GM12878 (cell line): ENCODE results near the gene GUCY1A2. TPM values are rescaled to one million over a fixed set of nuclear protein-coding genes. Genes with fewer than 3 reads are reported as not detected.
A peak's percentile ranks its signal among the peaks of the same experiment; 100 is the strongest.
"Not testable (repeated sequence)": the region's sequence is repeated elsewhere in the genome, so short reads cannot be mapped to it uniquely, and the experiment has no call there.

ENCODE experiments used
- ATAC-seq: fragments of 200-7000 bp; cut with Tn5 transposase; 3 replicates; pipeline ENCODE4 v1.9.1; 2020; ENCODE audit warnings: mild to moderate bottlenecking, moderate library complexity
- BruUV-seq: library from RNA; stranded (reverse); fragments of 400-500 nt; replicated peaks from 2 replicates; lab custom pipeline; 2021; lab: Mats Ljungman, UMichigan
- CTCF ChIA-PET: fragments of 300-600 bp; sonication (Branson Sonifier 250); formaldehyde crosslinking; extraction: SDS; loops from one replicate; lab custom pipeline; 2021; ENCODE audit warnings: inconsistent platforms; lab: Yijun Ruan, JAX
- POLR2A ChIA-PET: fragments of 350-600 bp; formaldehyde crosslinking; extraction: SDS; loops from one replicate; lab custom pipeline; 2021; ENCODE audit warnings: inconsistent platforms; lab: Charles Lee
- RAD21 ChIA-PET: fragments of 300-600 bp; sonication (Branson Sonifier 250); formaldehyde crosslinking; loops from one replicate; lab custom pipeline; 2023; ENCODE audit warnings: antibody characterized with exemption; ENCODE audit not compliant: unreplicated experiment; lab: Charles Lee
- SMC1A ChIA-PET: fragments of 300-600 bp; sonication (Branson Sonifier 250); formaldehyde crosslinking; loops from one replicate; lab custom pipeline; 2023; ENCODE audit not compliant: unreplicated experiment, uncharacterized antibody; lab: Charles Lee
- DNase-seq: peaks from one replicate; pipeline ENCODE4 v3.0.0-alpha.2; 2011; ENCODE audit warnings: low read depth, low spot score
- FAIRE-seq: peaks from 3 replicates; lab custom pipeline; 2011; peaks lifted over from hg19 to GRCh38; lab: Jason Lieb, UNC
- H2AFZ ChIP-seq: 2 replicates; pipeline ENCODE4 v1.6.0; 2011; ENCODE audit warnings: low read depth, low read length, control low read depth; ENCODE audit not compliant: control insufficient read depth
- H3K27ac ChIP-seq: 2 replicates; pipeline ENCODE4 v1.5.1; 2011; ENCODE audit warnings: control low read depth; ENCODE audit not compliant: control insufficient read depth, insufficient read depth
- H3K27me3 ChIP-seq, 2 experiments: replicated peaks in 1 of 2; 2 replicates each; pipeline versions ENCODE4 v1.6.0 to v1.6.1; 2011; ENCODE audit warnings: low read length in 1 of 2; ENCODE audit not compliant: control insufficient read depth in 2 of 2, insufficient read depth in 2 of 2
- H3K36me3 ChIP-seq, 2 experiments: 2 replicates each; pipeline ENCODE4 v1.5.1; 2011; ENCODE audit warnings: low read length in 1 of 2; ENCODE audit not compliant: control insufficient read depth in 2 of 2, insufficient read depth in 2 of 2
- H3K4me1 ChIP-seq: 2 replicates; pipeline ENCODE4 v1.6.1; 2011; ENCODE audit warnings: mild to moderate bottlenecking, low read length, moderate library complexity, mixed read lengths; ENCODE audit not compliant: control insufficient read depth, insufficient read depth
- H3K4me2 ChIP-seq: 2 replicates; pipeline ENCODE4 v1.6.0; 2011; ENCODE audit warnings: control low read depth; ENCODE audit not compliant: control insufficient read depth, insufficient read depth
- H3K4me3 ChIP-seq: fragments of 200-600 bp; sonication (generic); 2 replicates; pipeline ENCODE4 v1.5.1; 2016
- H3K79me2 ChIP-seq: 2 replicates; pipeline ENCODE4 v1.6.0; 2011; ENCODE audit warnings: low read length; ENCODE audit not compliant: control insufficient read depth, insufficient read depth
- H3K9ac ChIP-seq: 2 replicates; pipeline ENCODE4 v1.8.0; 2011; ENCODE audit warnings: low read length, control low read depth, mixed read lengths; ENCODE audit not compliant: control insufficient read depth, insufficient read depth
- H3K9me3 ChIP-seq: replicated peaks from 3 replicates; pipeline ENCODE4 v1.5.1; 2011; ENCODE audit warnings: mild to moderate bottlenecking, low read length; ENCODE audit not compliant: control insufficient read depth, insufficient read depth
- H4K20me1 ChIP-seq: 2 replicates; pipeline ENCODE4 v1.6.0; 2011; ENCODE audit not compliant: control insufficient read depth, insufficient read depth
- JUND ChIP-seq: IDR thresholded peaks from 2 replicates; pipeline ENCODE4 v1.6.1; 2012; ENCODE audit warnings: low read depth, mild to moderate bottlenecking, low read length, improper control_type of control experiment, moderate library complexity
- POLR2A ChIP-seq: IDR thresholded peaks from 2 replicates; pipeline ENCODE4 v1.6.1; 2011; ENCODE audit warnings: low read depth, mild to moderate bottlenecking, low read length
- WGBS: methylation state at CpG from one replicate; pipeline ENCODE4 v1.1.6; 2016; ENCODE audit warnings: low lambda C conversion rate; ENCODE audit not compliant: insufficient replicate concordance, insufficient coverage; ENCODE audit errors: missing lambda C conversion rate; 5-methylcytosine and 5-hydroxymethylcytosine counted together
- in situ Hi-C: fragments of 300-500 bp; cut with MboI; formaldehyde crosslinking; loops from 9 replicates; pipeline ENCODE4 v1.14.3; 2018; ENCODE audit warnings: mixed read lengths
- intact Hi-C: fragments of 100-400 bp; cut with micrococcal nuclease; formaldehyde crosslinking; loops from one replicate; pipeline ENCODE4 v1.14.2; 2022; ENCODE audit not compliant: unreplicated experiment
- polyA plus RNA-seq, 11 experiments: library from polyadenylated mRNA; depleted of rRNA in 4 of 11; unstranded in 6 of 11; stranded (reverse) in 5 of 11; fragments of >200 nt; fragmentation: Nextera tagmentation in 4 of 11; fragmentation: Illumina TruSeq in 1 of 11; extraction: Ambion mirVana in 4 of 11; extraction: Trizol in 1 of 11; gene quantifications; 1 replicate in 1 of 11; 2 replicates in 10 of 11; pipeline versions ENCODE4 v1.2.1 to v1.2.3, GENCODE V29; 2011 to 2016; ENCODE audit warnings: inconsistent platforms in 2 of 11, missing spikeins in 2 of 11, low read depth in 1 of 11
- total RNA-seq, 4 experiments: library from RNA; depleted of rRNA in 3 of 4; stranded (reverse); fragments of >200 nt in 3 of 4; fragmentation: Illumina TruSeq in 1 of 4; extraction: Trizol in 1 of 4; gene quantifications; 2 replicates each; pipeline versions ENCODE4 v1.2.1 to v1.2.3, GENCODE V29; 2013 to 2021
- TF ChIP-seq, protein P1 (sequence below): IDR thresholded peaks from 2 replicates; pipeline ENCODE4 v1.6.1; 2011; ENCODE audit warnings: borderline replicate concordance, low read depth, mild to moderate bottlenecking, moderate library complexity, low read length; ENCODE audit not compliant: insufficient read depth, poor library complexity, severe bottlenecking

GUCY1A2 gene
- total and polyA plus RNA-seq, 10 of the 15 experiments (the other 5 are each of a cell fraction or from before 2014, with no cell fraction given) = under 0.01 to 0.03 (median under 0.01) TPM; not detected in 4

DNA sequence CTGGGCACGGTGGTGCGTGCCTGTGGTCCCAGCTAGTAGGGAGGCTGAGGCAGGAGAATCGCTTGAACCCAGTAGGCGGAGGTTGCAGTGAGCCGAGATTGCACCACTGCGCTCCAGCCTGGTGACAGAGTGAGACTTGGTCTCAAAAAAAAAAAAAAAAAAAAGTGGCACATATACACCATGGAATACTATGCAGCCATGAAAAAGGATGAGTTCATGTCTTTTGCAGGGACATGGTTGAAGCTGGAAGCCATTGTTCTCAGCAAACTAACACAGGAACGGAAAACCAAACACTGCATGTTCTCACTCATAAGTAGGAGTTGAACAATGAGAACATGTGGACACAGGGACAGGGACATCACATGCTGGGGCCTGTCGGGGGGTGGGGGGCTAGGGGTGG, 241.0 kb downstream of the GUCY1A2 start:
- H3K27me3 ChIP-seq, H3K9ac ChIP-seq, BruUV-seq, DNase-seq, RAD21 ChIA-PET, H3K4me3 ChIP-seq, H3K36me3 ChIP-seq, H3K79me2 ChIP-seq, POLR2A ChIA-PET, H3K9me3 ChIP-seq, H4K20me1 ChIP-seq, FAIRE-seq, H3K4me2 ChIP-seq, CTCF ChIA-PET, intact Hi-C loops, in situ Hi-C loops, H3K27ac ChIP-seq, SMC1A ChIA-PET, H3K4me1 ChIP-seq, H2AFZ ChIP-seq, ATAC-seq: not testable (repeated sequence)
- WGBS = 56% methylated on average over 8 of the region's 8 CpGs

DNA sequence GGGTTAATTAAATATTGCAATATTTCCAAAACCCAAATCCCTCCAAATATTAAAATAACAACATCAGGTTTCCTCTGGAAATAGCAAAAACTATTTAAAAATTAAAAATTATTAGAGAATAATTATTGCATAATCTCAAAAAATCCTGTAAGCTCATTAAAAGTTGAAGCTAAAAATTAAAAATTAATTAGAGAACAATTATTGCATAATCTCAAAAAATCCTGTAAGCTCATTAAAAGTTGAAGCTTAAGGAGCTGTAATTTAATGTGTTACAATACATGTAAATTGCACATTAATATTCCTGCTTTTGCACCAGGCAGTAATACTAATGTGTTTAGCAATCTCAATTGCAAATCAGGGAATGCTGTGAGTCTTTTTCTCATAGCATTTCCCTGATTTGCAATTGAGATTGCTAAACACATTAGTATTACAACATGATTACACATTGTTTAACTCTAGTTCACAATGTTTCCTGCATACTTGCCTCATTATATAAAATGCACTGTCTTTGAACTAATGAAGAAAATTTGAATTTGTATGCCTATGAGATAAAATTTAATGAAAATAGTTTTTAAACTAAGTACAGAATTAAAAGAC, 247.7 kb downstream of the GUCY1A2 start:
- no peak for DNase-seq
- intact Hi-C loops = no loop called here
- no peak for FAIRE-seq
- H4K20me1 ChIP-seq = no peaks in the 10 kb centered on the region
- ChIA-PET RAD21 (no interaction called here), SMC1A (interaction anchor here (1.0 kb wide), 1 partner anchor 8 kb away, joined by 3 read pairs; no protein-coding TSS in a partner anchor), POLR2A (no interaction called here), CTCF (interaction anchor here (1.1 kb wide), 1 partner anchor 9 kb away, joined by 3 read pairs; no protein-coding TSS in a partner anchor)
- H3K4me3 ChIP-seq = no peak overlapping the region
- no peak overlapping the region for H2AFZ ChIP-seq
- H3K9ac ChIP-seq = no peak overlapping the region
- no peaks in the 10 kb centered on the region for H3K4me1 ChIP-seq
- H3K4me2 ChIP-seq = no peak overlapping the region
- no peaks in the 10 kb centered on the region for H3K36me3 ChIP-seq
- H3K79me2 ChIP-seq = no peaks in the 10 kb centered on the region
- H3K27me3 ChIP-seq = no peaks in the 10 kb centered on the region
- no peak overlapping the region for H3K27ac ChIP-seq
- in situ Hi-C loops = no loop called here
- ATAC-seq = no peak
- H3K9me3 ChIP-seq = no peaks in the 10 kb centered on the region
- BruUV-seq = no TSS peak
- TF ChIP-seq JUND (no peak), POLR2A (no peak)
- TF ChIP-seq, protein P1, sequence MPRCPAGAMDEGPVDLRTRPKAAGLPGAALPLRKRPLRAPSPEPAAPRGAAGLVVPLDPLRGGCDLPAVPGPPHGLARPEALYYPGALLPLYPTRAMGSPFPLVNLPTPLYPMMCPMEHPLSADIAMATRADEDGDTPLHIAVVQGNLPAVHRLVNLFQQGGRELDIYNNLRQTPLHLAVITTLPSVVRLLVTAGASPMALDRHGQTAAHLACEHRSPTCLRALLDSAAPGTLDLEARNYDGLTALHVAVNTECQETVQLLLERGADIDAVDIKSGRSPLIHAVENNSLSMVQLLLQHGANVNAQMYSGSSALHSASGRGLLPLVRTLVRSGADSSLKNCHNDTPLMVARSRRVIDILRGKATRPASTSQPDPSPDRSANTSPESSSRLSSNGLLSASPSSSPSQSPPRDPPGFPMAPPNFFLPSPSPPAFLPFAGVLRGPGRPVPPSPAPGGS = peak; percentile 64
- TF ChIP-seq, all 136 proteins: peak for 1
